ENCODE results near the gene PITPNM3. TPM values are rescaled to one million over a fixed set of nuclear protein-coding genes. Genes with fewer than 3 reads are reported as not detected.

PITPNM3 gene
- total and polyA plus RNA-seq, 2 of the 8 experiments (the other 6 are each of a cell fraction or from before 2014, with no cell fraction given) = 1.7 to 3.1 TPM

- TF ChIP-seq SUZ12 (IDR thresholded peaks at IDR 0.05; ENCODE audit: low read length) = no peak
- FAIRE-seq = no peak
- Histone ChIP-seq H3K56ac (replicated peaks; ENCODE audit: insufficient read length, low read depth, low read length) (no peak overlapping the region), H3K27me3 (replicated peaks in 1 of 4; ENCODE audit: control insufficient read depth in 3 of 4, extremely low read depth in 1 of 4, insufficient read depth in 3 of 4, low read length in 3 of 4) (no peaks in the 10 kb centered on the region), H3K27ac (ENCODE audit: low read depth, low read length) (no peak overlapping the region), H3K14ac (ENCODE audit: insufficient read length) (no peak overlapping the region), H3K4me3 (ENCODE audit: extremely low read depth in 1 of 4, insufficient read depth in 2 of 4, low read depth in 3 of 4, low read length in 4 of 4) (no peak overlapping the region), H3K4me1 (replicated peaks in 1 of 4; ENCODE audit: control insufficient read depth in 3 of 4, insufficient read depth in 4 of 4, low read length in 3 of 4) (peaks cover 0 to 13% (median 8%) of the 10 kb centered on the region in 4 experiments; a peak in 4 of 7 replicates), H2AK5ac (ENCODE audit: low read depth, low read length) (no peak overlapping the region), H3K9me3 (ENCODE audit: insufficient read depth in 2 of 2, low read depth in 1 of 2, low read length in 1 of 2) (no peaks in the 10 kb centered on the region), H3K9ac (replicated peaks in 1 of 4; ENCODE audit: extremely low read depth in 1 of 4, low read depth in 3 of 4, low read length in 3 of 4) (no peak overlapping the region), H3K23ac (ENCODE audit: insufficient read length) (no peak overlapping the region), H2BK5ac (ENCODE audit: low read depth, low read length) (no peak overlapping the region), H3K79me2 (ENCODE audit: control insufficient read depth in 1 of 2, insufficient read depth in 2 of 2, low read length in 2 of 2) (no peaks in the 10 kb centered on the region), H3K4ac (replicated peaks; ENCODE audit: insufficient read length, low read depth, low read length) (no peak overlapping the region), H2BK12ac (ENCODE audit: low read depth, low read length) (no peak overlapping the region), H2BK20ac (ENCODE audit: low read length) (no peak overlapping the region), H4K5ac (ENCODE audit: insufficient read length, low read depth, low read length) (no peak overlapping the region), H2BK15ac (ENCODE audit: low read length) (no peak overlapping the region), H3K36me3 (ENCODE audit: control insufficient read depth in 2 of 4, insufficient read depth in 4 of 4, low read length in 3 of 4) (no peaks in the 10 kb centered on the region), H4K8ac (ENCODE audit: extremely low read depth, insufficient read depth, low read length) (no peak overlapping the region), H3K79me1 (ENCODE audit: low read depth, low read length) (no peaks in the 10 kb centered on the region), H3K23me2 (ENCODE audit: low read depth, low read length) (no peaks in the 10 kb centered on the region), H4K91ac (replicated peaks; ENCODE audit: insufficient read length, low read length) (peak overlapping the region; percentile 0), H3K4me2 (ENCODE audit: insufficient read depth in 1 of 2, low read depth in 2 of 2, low read length in 2 of 2) (no peak overlapping the region), H4K20me1 (replicated peaks in 1 of 2; ENCODE audit: control insufficient read depth in 1 of 2, insufficient read depth in 2 of 2, low read length in 2 of 2) (no peaks in the 10 kb centered on the region), H2AFZ (ENCODE audit: low read length) (no peak overlapping the region), H3K18ac (ENCODE audit: extremely low read depth, low read length) (no peak overlapping the region), H2BK120ac (replicated peaks; ENCODE audit: low read depth, low read length) (no peak overlapping the region)
- CTCF ChIA-PET (ENCODE audit: partially characterized antibody) = interaction anchor here (0.7 to 2.0 kb wide), 4 partner anchors 11 to 80 kb away, joined by 3 to 10 read pairs (median 3); no protein-coding TSS in a partner anchor
- POLR2A ChIA-PET (ENCODE audit: partially characterized antibody) = interaction anchor here (1.4 kb wide), 1 partner anchor 23 kb away, joined by 5 read pairs; no protein-coding TSS in a partner anchor
- 90% methylated on average over 21 of the region's 23 CpGs; no CpG with 5 or more reads in 1 of the 2 experiments for WGBS, 2 experiments (ENCODE audit: extremely low coverage in 1 of 2, insufficient coverage in 1 of 2, insufficient read length in 1 of 2, insufficient replicate concordance in 2 of 2, low coverage in 1 of 2, low lambda C conversion rate in 2 of 2, missing lambda C conversion rate in 1 of 2)
- no peak for DNase-seq (ENCODE audit: low read depth in 1 of 2, low spot score in 2 of 2)
Observed at GRCh38 chr17:6468051-6468790, 88.1 kb downstream of the PITPNM3 start.
